Lower leg skin (tissue), 3 donors: ENCODE measurements around the gene NPR2.

Source experiments
- CTCF ChIP-seq, 3 donors: fragments of 450-650 bp; IDR thresholded peaks; one replicate each; pipeline ENCODE4 v1.5.1; 2016; ENCODE audit warnings: antibody characterized with exemption in 3 of 3, mild to moderate bottlenecking in 3 of 3, moderate library complexity in 2 of 3
- POLR2A ChIP-seq, 2 donors: fragments of 450-650 bp; IDR thresholded peaks; one replicate each; pipeline ENCODE4 v1.6.1; 2016 to 2017; ENCODE audit warnings: antibody characterized with exemption in 2 of 2, mild to moderate bottlenecking in 1 of 2, moderate library complexity in 1 of 2

GRCh38 chr9:35760651-35761050, 30.7 kb upstream of the NPR2 start:
- no peak for TF ChIP-seq CTCF (IDR thresholded peaks at IDR 0.05)
- no peak for TF ChIP-seq POLR2A (IDR thresholded peaks at IDR 0.05)
